ENCODE measurements around the gene C12orf60. TPM values are rescaled to one million over a fixed set of nuclear protein-coding genes. Genes with fewer than 3 reads are reported as not detected.

The C12orf60 gene
- total and polyA plus RNA-seq, 2 of the 8 experiments (the other 6 are each of a cell fraction or from before 2014, with no cell fraction given) = 1.2 to 1.5 TPM

DNA sequence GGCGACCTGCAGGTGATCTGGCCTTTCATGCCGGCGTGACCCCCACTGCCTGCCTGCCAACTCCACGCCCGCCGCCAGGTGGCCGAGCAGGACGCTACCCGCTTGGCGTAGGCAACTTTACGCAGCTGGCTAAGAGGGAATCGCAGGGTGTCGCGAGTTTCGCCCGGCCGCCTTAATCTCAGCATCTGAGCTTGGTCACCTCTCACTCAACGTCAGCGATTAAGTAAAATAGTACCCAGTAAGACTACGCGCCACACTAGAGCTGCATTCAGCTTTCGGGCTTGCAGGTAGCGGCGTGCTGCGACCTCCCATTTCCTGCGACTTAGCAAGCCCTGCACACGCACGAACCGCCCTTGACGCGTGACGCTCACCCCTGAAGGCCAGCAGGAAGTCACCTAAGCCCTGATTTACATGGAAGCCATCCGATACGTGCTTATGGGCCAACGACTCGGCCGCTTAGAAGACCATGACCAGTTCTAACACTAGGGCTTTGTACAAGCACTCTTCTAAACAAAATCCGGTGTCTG, 33.4 kb upstream of the C12orf60 start:
- H3K27me3 ChIP-seq (replicated peaks in 1 of 4; ENCODE audit: control insufficient read depth in 3 of 4, extremely low read depth in 1 of 4, insufficient read depth in 3 of 4, low read length in 3 of 4) = no peaks in the 10 kb centered on the region
- H4K91ac ChIP-seq (replicated peaks; ENCODE audit: insufficient read length, low read length) = peak overlapping the region; percentile 0
- no peak overlapping the region; the same call in 1 of the 2 replicates for H2BK12ac ChIP-seq (ENCODE audit: low read depth, low read length)
- peak overlapping the region; percentile 84 to 99 (median 92) for H3K4me3 ChIP-seq (ENCODE audit: extremely low read depth in 1 of 4, insufficient read depth in 2 of 4, low read depth in 3 of 4, low read length in 4 of 4)
- no peak overlapping the region for H2BK20ac ChIP-seq (ENCODE audit: low read length)
- H3K36me3 ChIP-seq (ENCODE audit: control insufficient read depth in 2 of 4, insufficient read depth in 4 of 4, low read length in 3 of 4) = peaks cover 0 to under 1% (median 0%) of the 10 kb centered on the region in 4 experiments; a peak in 1 of 8 replicates
- no peak overlapping the region for H3K14ac ChIP-seq (ENCODE audit: insufficient read length)
- no peaks in the 10 kb centered on the region for H3K79me1 ChIP-seq (ENCODE audit: low read depth, low read length)
- peak overlapping the region; percentile 28 for H3K4ac ChIP-seq (replicated peaks; ENCODE audit: insufficient read length, low read depth, low read length)
- no peaks in the 10 kb centered on the region; a peak in 2 of 7 replicates for H3K4me1 ChIP-seq (replicated peaks in 1 of 4; ENCODE audit: control insufficient read depth in 3 of 4, insufficient read depth in 4 of 4, low read length in 3 of 4)
- peak in 1 of 2 experiments; percentile 61 for DNase-seq (ENCODE audit: low read depth in 1 of 2, low spot score in 2 of 2)
- no peak overlapping the region for H2BK15ac ChIP-seq (ENCODE audit: low read length)
- H3K56ac ChIP-seq (replicated peaks; ENCODE audit: insufficient read length, low read depth, low read length) = peak overlapping the region; percentile 71
- 1% methylated on average over 38 of the region's 38 CpGs; no CpG with 5 or more reads in 1 of the 2 experiments for WGBS, 2 experiments (ENCODE audit: extremely low coverage in 1 of 2, insufficient coverage in 1 of 2, insufficient read length in 1 of 2, insufficient replicate concordance in 2 of 2, low coverage in 1 of 2, low lambda C conversion rate in 2 of 2, missing lambda C conversion rate in 1 of 2)
- no peak overlapping the region for H3K23ac ChIP-seq (ENCODE audit: insufficient read length)
- 0 out of 2 replicates have a peak overlapping the region, but pooled peaks have one; percentile 81 for H4K8ac ChIP-seq (ENCODE audit: extremely low read depth, insufficient read depth, low read length)
- peak overlapping the region; percentile 94; the same call in 1 of the 2 replicates for H3K18ac ChIP-seq (ENCODE audit: extremely low read depth, low read length)
- POLR2A ChIA-PET (ENCODE audit: partially characterized antibody) = interaction anchor here (0.6 to 7.3 kb wide), 37 partner anchors 8 to 533 kb away, joined by 3 to 136 read pairs (median 6); partner anchors contain the start of genes C12orf60, GUCY2C, SMCO3 and WBP11
- peaks cover 0 to 35% of the 10 kb centered on the region in 2 experiments; a peak in 2 of 4 replicates for H3K79me2 ChIP-seq (ENCODE audit: control insufficient read depth in 1 of 2, insufficient read depth in 2 of 2, low read length in 2 of 2)
- CTCF ChIA-PET (ENCODE audit: partially characterized antibody) = interaction anchor here (0.8 to 2.6 kb wide), 26 partner anchors 11 to 451 kb away, joined by 3 to 15 read pairs (median 4); partner anchors contain the start of gene RERG
- peak overlapping the region; percentile 47 for H4K5ac ChIP-seq (ENCODE audit: insufficient read length, low read depth, low read length)
- H2BK5ac ChIP-seq (ENCODE audit: low read depth, low read length) = peak overlapping the region; percentile 83
- peaks cover 4% of the 10 kb centered on the region for H3K23me2 ChIP-seq (ENCODE audit: low read depth, low read length)
- no peak for FAIRE-seq
- peak overlapping the region; percentile 74 to 94 (median 86) for H3K9ac ChIP-seq (replicated peaks in 1 of 4; ENCODE audit: extremely low read depth in 1 of 4, low read depth in 3 of 4, low read length in 3 of 4)
- H3K9me3 ChIP-seq (ENCODE audit: insufficient read depth in 2 of 2, low read depth in 1 of 2, low read length in 1 of 2) = peaks cover 0 to 3% of the 10 kb centered on the region in 2 experiments; a peak in 1 of 4 replicates
- no peak overlapping the region for H2AK5ac ChIP-seq (ENCODE audit: low read depth, low read length)
- H3K4me2 ChIP-seq (ENCODE audit: insufficient read depth in 1 of 2, low read depth in 2 of 2, low read length in 2 of 2) = peak overlapping the region; percentile 77 to 80
- H3K27ac ChIP-seq (ENCODE audit: low read depth, low read length) = peak overlapping the region; percentile 93
- H4K20me1 ChIP-seq (replicated peaks in 1 of 2; ENCODE audit: control insufficient read depth in 1 of 2, insufficient read depth in 2 of 2, low read length in 2 of 2) = peaks cover 0 to 8% of the 10 kb centered on the region in 2 experiments
- no peak overlapping the region for H2AFZ ChIP-seq (ENCODE audit: low read length)
- H2BK120ac ChIP-seq (replicated peaks; ENCODE audit: low read depth, low read length) = no peak overlapping the region
- TF ChIP-seq SAP30 (IDR thresholded peaks at IDR 0.05; ENCODE audit: insufficient read depth, insufficient replicate concordance, low read length) (peak; percentile 14), YY1 (IDR thresholded peaks at IDR 0.05; ENCODE audit: low read depth, low read length) (0 out of 2 replicates have a peak, but pooled peaks have one; percentile 23), RBBP5 (IDR thresholded peaks at IDR 0.05; ENCODE audit: borderline replicate concordance, low read depth, low read length) (peak; percentile 38; the same call in 1 of the 2 replicates), CHD2 (IDR thresholded peaks at IDR 0.05; ENCODE audit: low read length) (peak; percentile 81), SRF (IDR thresholded peaks at IDR 0.05; ENCODE audit: low read depth, low read length) (no peak), KDM4A (IDR thresholded peaks at IDR 0.05; ENCODE audit: low read depth, low read length, severe bottlenecking) (peak; percentile 44), BRCA1 (IDR thresholded peaks at IDR 0.05; ENCODE audit: low read depth, low read length) (peak; percentile 14), KDM5A (IDR thresholded peaks at IDR 0.05; ENCODE audit: low read length) (no peak), BACH1 (IDR thresholded peaks at IDR 0.05; ENCODE audit: low read length) (peak; percentile 25)
- TF ChIP-seq, protein P1, sequence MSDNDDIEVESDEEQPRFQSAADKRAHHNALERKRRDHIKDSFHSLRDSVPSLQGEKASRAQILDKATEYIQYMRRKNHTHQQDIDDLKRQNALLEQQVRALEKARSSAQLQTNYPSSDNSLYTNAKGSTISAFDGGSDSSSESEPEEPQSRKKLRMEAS (IDR thresholded peaks at IDR 0.05) = peak; percentile 67

All from H1 (cell line).